Stimulated activated naive B cell treated with anti-CD40 and anti-IgM and Interleukin-4, amounts not matched to agents 10 μg/mL and 1 μg/mL and 100 μg/mL, for 72 hours (primary cell): ENCODE results near the gene MRFAP1L1.
A peak's percentile ranks its signal among the peaks of the same experiment; 100 is the strongest.

Experiments used
- ATAC-seq, 2 donors: fragments of 150-1000 bp; cut with Tn5 transposase; replicated peaks; 2 replicates each; pipeline ENCODE4 v1.10.0; 2021; ENCODE audit warnings: moderate library complexity in 1 of 2
- DNase-seq: peaks from one replicate; pipeline ENCODE4 v3.0.0; 2021
- H3K27ac Mint-ChIP-seq: one replicate; pipeline ENCODE4 v1.8.0; 2022; ENCODE audit warnings: mild to moderate bottlenecking, mixed read lengths
- H3K27me3 Mint-ChIP-seq, 2 donors: one replicate each; pipeline ENCODE4 v1.8.0; 2022; ENCODE audit warnings: mixed read lengths in 2 of 2
- H3K36me3 Mint-ChIP-seq, 2 donors: one replicate each; pipeline ENCODE4 v1.8.0; 2022; ENCODE audit warnings: mixed read lengths in 2 of 2, mild to moderate bottlenecking in 1 of 2
- H3K4me1 Mint-ChIP-seq, 2 donors: one replicate each; pipeline ENCODE4 v1.8.0; 2022; ENCODE audit warnings: mixed read lengths in 2 of 2, mild to moderate bottlenecking in 1 of 2
- H3K4me3 Mint-ChIP-seq, 2 donors: one replicate each; pipeline ENCODE4 v1.8.0; 2022; ENCODE audit warnings: mild to moderate bottlenecking in 2 of 2, mixed read lengths in 2 of 2, moderate library complexity in 1 of 2
- H3K9me3 Mint-ChIP-seq, 2 donors: one replicate each; pipeline ENCODE4 v1.8.0; 2022; ENCODE audit warnings: mixed read lengths in 2 of 2, mild to moderate bottlenecking in 1 of 2

Gene MRFAP1L1

GRCh38 chr4:6715704-6716017, 6.0 kb upstream of the MRFAP1L1 start:
- H3K27ac Mint-ChIP-seq, result peak overlapping the region; percentile 97
- DNase-seq (no peak), ATAC-seq (no peak)
- H3K27me3 Mint-ChIP-seq, result no peaks in the 10 kb centered on the region
- peaks cover 17 to 41% of the 10 kb centered on the region in 2 donors for H3K4me1 Mint-ChIP-seq
- peaks cover 7 to 15% of the 10 kb centered on the region in 2 donors for H3K36me3 Mint-ChIP-seq
- H3K4me3 Mint-ChIP-seq, result peak overlapping the region; percentile 92 to 98
- H3K9me3 Mint-ChIP-seq, result peaks cover 5 to 7% of the 10 kb centered on the region in 2 donors

DNA sequence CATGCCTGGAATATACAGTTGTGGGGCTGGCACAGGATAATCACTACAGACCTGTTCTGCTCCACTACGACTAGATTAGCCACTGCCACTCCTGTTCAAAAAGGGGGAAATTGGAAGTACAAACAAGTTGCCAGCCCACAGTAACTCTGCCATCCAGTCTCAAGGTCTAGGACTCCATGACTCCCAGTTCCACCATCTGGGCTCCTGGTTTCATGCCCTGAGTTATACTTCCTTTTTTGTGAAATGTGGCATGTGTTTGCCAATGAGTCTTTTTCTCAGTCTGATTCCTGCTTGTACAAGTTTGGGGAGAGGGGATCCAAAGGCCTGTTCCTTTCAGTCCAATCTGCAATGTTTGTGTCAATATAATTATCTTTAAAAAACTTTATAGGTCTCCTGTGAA, 5.3 kb upstream of the MRFAP1L1 start:
- Mint-ChIP-seq H3K4me3 (no peak overlapping the region), H3K9me3 (peaks cover 6 to 8% of the 10 kb centered on the region in 2 donors), H3K36me3 (peaks cover 7 to 16% of the 10 kb centered on the region in 2 donors), H3K4me1 (peaks cover 15 to 41% of the 10 kb centered on the region in 2 donors), H3K27ac (no peak overlapping the region), H3K27me3 (no peaks in the 10 kb centered on the region)
- DNase-seq (no peak), ATAC-seq (no peak)

DNA sequence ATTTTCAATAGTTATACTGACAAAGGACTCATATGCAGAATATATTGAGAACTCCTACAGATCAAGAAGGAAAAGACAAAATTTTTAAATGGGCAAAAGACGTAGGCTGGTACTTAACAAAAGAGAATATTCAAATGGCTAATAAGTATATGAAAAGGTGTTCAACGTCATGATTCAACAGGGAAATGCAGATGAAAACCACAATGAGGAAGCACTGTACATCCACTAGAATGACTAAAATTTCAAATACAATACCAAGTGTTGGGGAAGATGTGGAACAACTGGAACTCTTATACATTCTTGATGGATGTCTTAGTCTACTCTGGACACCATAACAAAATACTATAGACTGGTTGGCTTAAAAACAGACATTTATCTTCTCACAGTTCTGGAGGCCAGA, 1.3 kb upstream of the MRFAP1L1 start:
- peak in 1 of 2 donors; percentile 39 for ATAC-seq

DNA sequence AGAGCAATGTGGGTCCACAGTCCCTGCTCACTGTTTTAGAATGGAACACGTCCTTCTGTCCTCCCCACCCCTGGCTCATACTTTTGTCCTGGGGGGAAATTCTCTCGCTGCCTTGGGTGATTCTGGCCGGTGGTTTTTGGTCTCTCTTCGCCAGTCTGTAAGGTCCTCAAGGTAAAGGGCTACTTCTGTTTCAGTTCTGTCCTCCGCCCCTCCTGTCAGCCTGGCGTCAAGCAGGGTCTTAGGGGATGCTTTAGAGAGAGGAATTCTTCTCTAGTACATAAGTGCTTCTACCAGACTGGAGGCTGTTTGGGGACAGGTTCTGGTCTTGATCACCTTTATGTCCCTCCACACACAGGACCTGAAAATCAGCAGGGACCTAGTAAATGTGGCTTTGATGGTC, 617 bp upstream of the MRFAP1L1 start:
- Mint-ChIP-seq H3K27ac (peak overlapping the region; percentile 98), H3K4me1 (peaks cover 39 to 55% of the 10 kb centered on the region in 2 donors), H3K9me3 (peaks cover 6 to 8% of the 10 kb centered on the region in 2 donors), H3K36me3 (peaks cover 23 to 44% of the 10 kb centered on the region in 2 donors), H3K4me3 (peak overlapping the region; percentile 87 to 100), H3K27me3 (no peaks in the 10 kb centered on the region)
- ATAC-seq (peak; percentile 8), DNase-seq (no peak)

More for the DNA sequence above, 1.3 kb upstream of the MRFAP1L1 start:
- H3K27me3 Mint-ChIP-seq, result no peaks in the 10 kb centered on the region
- peaks cover 6 to 8% of the 10 kb centered on the region in 2 donors for H3K9me3 Mint-ChIP-seq
- peaks cover 35 to 57% of the 10 kb centered on the region in 2 donors for H3K4me1 Mint-ChIP-seq
- H3K36me3 Mint-ChIP-seq, result peaks cover 23 to 41% of the 10 kb centered on the region in 2 donors
- no peak overlapping the region for H3K27ac Mint-ChIP-seq
- no peak overlapping the region for H3K4me3 Mint-ChIP-seq
- DNase-seq, result no peak

DNA sequence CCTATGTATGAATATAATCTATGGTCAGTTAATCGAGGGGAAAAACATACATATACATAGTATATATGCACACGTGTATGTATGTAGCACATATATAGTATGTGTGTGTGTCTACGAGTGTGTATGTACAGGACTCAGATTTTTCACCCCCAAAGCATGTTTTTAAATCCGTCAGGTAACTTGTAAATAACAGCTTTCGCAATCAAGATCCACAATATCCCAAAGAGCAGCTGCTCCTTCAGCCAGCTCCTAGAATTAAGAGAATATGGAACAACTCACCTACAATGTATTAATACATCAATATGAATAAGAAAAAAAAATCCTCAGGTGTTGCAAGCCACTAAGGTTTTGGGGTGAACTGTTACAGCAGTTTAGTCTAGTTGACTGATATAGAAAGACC, 3.5 kb downstream of the MRFAP1L1 start:
- H3K27ac Mint-ChIP-seq, result no peak overlapping the region
- ATAC-seq, result no peak
- H3K9me3 Mint-ChIP-seq, result peaks cover 5 to 10% of the 10 kb centered on the region in 2 donors
- H3K36me3 Mint-ChIP-seq, result peaks cover 45 to 65% of the 10 kb centered on the region in 2 donors
- DNase-seq, result no peak
- no peak overlapping the region for H3K4me3 Mint-ChIP-seq
- H3K27me3 Mint-ChIP-seq, result no peaks in the 10 kb centered on the region
- peaks cover 45 to 62% of the 10 kb centered on the region in 2 donors for H3K4me1 Mint-ChIP-seq

DNA sequence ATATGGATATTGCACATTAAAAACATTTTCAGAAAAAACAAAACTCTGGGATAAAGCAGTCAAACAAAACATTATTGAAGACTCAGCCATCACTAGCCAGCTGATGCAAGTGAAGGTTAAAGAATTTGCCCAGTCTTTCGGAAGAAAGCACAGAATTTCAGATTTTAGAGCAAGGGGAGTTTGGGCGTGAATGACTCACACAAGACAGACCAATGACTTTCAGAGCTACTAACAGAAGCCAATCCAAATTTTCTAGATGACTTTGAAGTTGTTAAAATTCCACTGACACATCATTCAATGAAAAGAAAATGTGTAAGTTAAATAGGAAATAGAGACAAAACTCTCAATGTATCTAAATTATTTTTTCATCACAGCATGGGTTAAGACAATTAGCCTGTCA, 4.0 kb downstream of the MRFAP1L1 start:
- ATAC-seq, result no peak
- Mint-ChIP-seq H3K36me3 (peaks cover 48 to 62% of the 10 kb centered on the region in 2 donors), H3K4me1 (peaks cover 40 to 57% of the 10 kb centered on the region in 2 donors), H3K9me3 (peaks cover under 1 to 5% of the 10 kb centered on the region in 2 donors), H3K27ac (no peak overlapping the region), H3K4me3 (no peak overlapping the region), H3K27me3 (no peaks in the 10 kb centered on the region)
- DNase-seq, result no peak

DNA sequence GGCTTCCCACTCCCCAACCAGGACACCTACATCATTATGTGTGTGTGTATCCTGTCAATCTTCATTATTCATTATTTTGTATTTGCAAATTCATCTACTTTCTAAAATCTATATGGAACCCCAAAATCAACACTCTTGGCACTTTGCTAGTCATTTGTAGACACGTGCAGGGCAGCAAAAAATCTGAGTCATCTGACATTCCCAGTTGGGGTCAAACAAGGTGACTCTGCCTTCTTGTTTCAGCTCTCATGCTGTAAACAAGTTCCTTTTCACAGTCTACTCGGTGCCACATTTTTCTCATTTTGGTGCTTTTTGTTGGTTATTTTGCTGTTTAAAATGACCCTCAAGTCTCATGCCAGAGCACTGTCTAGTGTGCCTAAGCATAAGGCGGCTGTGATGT, 5.9 kb downstream of the MRFAP1L1 start:
- Mint-ChIP-seq H3K4me1 (peaks cover 34 to 46% of the 10 kb centered on the region in 2 donors), H3K9me3 (peaks cover 0 to 4% of the 10 kb centered on the region in 2 donors), H3K27ac (peak overlapping the region; percentile 47), H3K4me3 (no peak overlapping the region), H3K27me3 (no peaks in the 10 kb centered on the region), H3K36me3 (peaks cover 46 to 64% of the 10 kb centered on the region in 2 donors)
- no peak for DNase-seq
- no peak for ATAC-seq

GRCh38 chr4:6702761-6703160, 6.9 kb downstream of the MRFAP1L1 start:
- H3K4me3 Mint-ChIP-seq, result no peak overlapping the region
- H3K4me1 Mint-ChIP-seq, result peaks cover 25 to 36% of the 10 kb centered on the region in 2 donors
- H3K27me3 Mint-ChIP-seq, result no peaks in the 10 kb centered on the region
- peaks cover 40 to 60% of the 10 kb centered on the region in 2 donors for H3K36me3 Mint-ChIP-seq
- DNase-seq (no peak), ATAC-seq (no peak)
- peaks cover 0 to 4% of the 10 kb centered on the region in 2 donors for H3K9me3 Mint-ChIP-seq
- H3K27ac Mint-ChIP-seq, result no peak overlapping the region

DNA sequence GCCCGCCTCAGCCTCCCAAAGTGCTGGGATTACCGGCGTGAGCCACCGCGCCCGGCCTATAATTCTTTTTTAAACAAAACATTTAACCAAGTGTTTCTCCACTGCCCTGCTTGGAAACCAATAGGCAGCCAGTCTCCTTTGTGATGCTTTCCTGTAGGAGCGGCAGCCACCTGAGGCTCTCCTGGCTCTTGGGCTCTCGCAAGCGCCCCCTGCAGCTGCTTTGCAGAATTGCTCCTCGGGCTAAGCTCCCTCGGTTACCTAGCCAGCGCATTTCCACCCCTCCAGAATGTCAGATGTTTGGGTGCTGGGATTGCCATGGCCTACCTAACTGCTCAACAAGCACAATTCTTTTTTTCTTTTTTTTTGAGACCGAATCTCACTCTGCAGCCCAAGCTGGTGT, 8.3 kb downstream of the MRFAP1L1 start:
- no peaks in the 10 kb centered on the region for H3K27me3 Mint-ChIP-seq
- ATAC-seq (no peak), DNase-seq (no peak)
- H3K9me3 Mint-ChIP-seq, result peaks cover 0 to 4% of the 10 kb centered on the region in 2 donors
- no peak overlapping the region for H3K4me3 Mint-ChIP-seq
- H3K36me3 Mint-ChIP-seq, result peaks cover 31 to 49% of the 10 kb centered on the region in 2 donors
- H3K27ac Mint-ChIP-seq, result no peak overlapping the region
- peaks cover 20 to 25% of the 10 kb centered on the region in 2 donors for H3K4me1 Mint-ChIP-seq

DNA sequence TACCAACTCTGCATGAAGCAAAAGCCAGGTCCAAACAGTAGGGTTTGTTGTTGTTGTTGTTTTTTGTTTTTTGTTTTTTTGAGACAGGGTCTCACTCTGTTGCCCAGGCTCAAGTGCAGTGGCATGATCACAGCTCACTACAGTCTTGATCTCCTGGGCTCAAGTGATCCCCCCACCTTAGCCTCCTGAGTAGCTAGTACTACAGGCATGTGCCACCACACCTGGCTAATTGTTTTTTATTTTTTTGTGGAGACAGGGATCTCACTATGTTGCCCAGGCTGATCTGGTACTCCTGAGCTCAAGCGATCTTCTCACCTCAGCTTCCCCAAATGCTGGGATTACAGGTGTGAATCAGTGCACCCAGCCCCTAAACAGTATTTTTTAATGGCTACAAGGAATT, 9.8 kb downstream of the MRFAP1L1 start:
- Mint-ChIP-seq H3K27ac (no peak overlapping the region), H3K4me3 (no peak overlapping the region)
- ATAC-seq, result no peak

GRCh38 chr4:6699388-6699787, 10.3 kb downstream of the MRFAP1L1 start:
- no peak overlapping the region for H3K27ac Mint-ChIP-seq
- H3K4me3 Mint-ChIP-seq, result no peak overlapping the region
- peaks cover 0 to 4% of the 10 kb centered on the region in 2 donors for H3K9me3 Mint-ChIP-seq
- peaks cover 23 to 41% of the 10 kb centered on the region in 2 donors for H3K36me3 Mint-ChIP-seq
- no peaks in the 10 kb centered on the region for H3K27me3 Mint-ChIP-seq
- H3K4me1 Mint-ChIP-seq, result peaks cover 21 to 24% of the 10 kb centered on the region in 2 donors
- ATAC-seq, result no peak
- no peak for DNase-seq

More for the DNA sequence above, 9.8 kb downstream of the MRFAP1L1 start:
- peaks cover 0 to 4% of the 10 kb centered on the region in 2 donors for H3K9me3 Mint-ChIP-seq
- peaks cover 22 to 23% of the 10 kb centered on the region in 2 donors for H3K4me1 Mint-ChIP-seq
- peaks cover 27 to 47% of the 10 kb centered on the region in 2 donors for H3K36me3 Mint-ChIP-seq
- H3K27me3 Mint-ChIP-seq, result no peaks in the 10 kb centered on the region
- DNase-seq, result no peak

- H3K27ac Mint-ChIP-seq, result peak overlapping the region; percentile 14
- peaks cover 16% of the 10 kb centered on the region in 2 donors for H3K4me1 Mint-ChIP-seq
- ATAC-seq, result no peak
- no peaks in the 10 kb centered on the region for H3K27me3 Mint-ChIP-seq
- peaks cover 16 to 33% of the 10 kb centered on the region in 2 donors for H3K36me3 Mint-ChIP-seq
- DNase-seq, result no peak
- no peak overlapping the region for H3K4me3 Mint-ChIP-seq
- no peaks in the 10 kb centered on the region for H3K9me3 Mint-ChIP-seq
Measured at GRCh38 chr4:6697131-6697530, 12.5 kb downstream of the MRFAP1L1 start.

GRCh38 chr4:6696611-6697010, 13.1 kb downstream of the MRFAP1L1 start:
- no peak overlapping the region for H3K4me3 Mint-ChIP-seq
- no peak for DNase-seq
- peak; percentile 34 to 57 for ATAC-seq
- peak overlapping the region; percentile 56 for H3K27ac Mint-ChIP-seq
- peaks cover 14 to 33% of the 10 kb centered on the region in 2 donors for H3K36me3 Mint-ChIP-seq
- H3K4me1 Mint-ChIP-seq, result peaks cover 16% of the 10 kb centered on the region in 2 donors
- no peaks in the 10 kb centered on the region for H3K27me3 Mint-ChIP-seq
- H3K9me3 Mint-ChIP-seq, result no peaks in the 10 kb centered on the region

- peak overlapping the region; percentile 56 for H3K27ac Mint-ChIP-seq
- peaks cover 8 to 33% of the 10 kb centered on the region in 2 donors for H3K36me3 Mint-ChIP-seq
- ATAC-seq (peak; percentile 72 to 73), DNase-seq (no peak)
- H3K4me3 Mint-ChIP-seq, result no peak overlapping the region
- no peaks in the 10 kb centered on the region for H3K9me3 Mint-ChIP-seq
- peaks cover 16% of the 10 kb centered on the region in 2 donors for H3K4me1 Mint-ChIP-seq
- H3K27me3 Mint-ChIP-seq, result peaks cover 0 to 3% of the 10 kb centered on the region in 2 donors
Measured at GRCh38 chr4:6695660-6696610, 13.7 kb downstream of the MRFAP1L1 start.
